CD4-positive, alpha-beta T cell treated with Interleukin-15 for 1 hour (primary cell): ENCODE data around the gene CCDC194.
"Not testable (repeated sequence)": the region's sequence is repeated elsewhere in the genome, so short reads cannot be mapped to it uniquely, and the experiment has no call there.

Experiments used
- DNase-seq: peaks from one replicate; pipeline ENCODE4 v3.0.0-alpha.2; 2020

Gene CCDC194

DNA sequence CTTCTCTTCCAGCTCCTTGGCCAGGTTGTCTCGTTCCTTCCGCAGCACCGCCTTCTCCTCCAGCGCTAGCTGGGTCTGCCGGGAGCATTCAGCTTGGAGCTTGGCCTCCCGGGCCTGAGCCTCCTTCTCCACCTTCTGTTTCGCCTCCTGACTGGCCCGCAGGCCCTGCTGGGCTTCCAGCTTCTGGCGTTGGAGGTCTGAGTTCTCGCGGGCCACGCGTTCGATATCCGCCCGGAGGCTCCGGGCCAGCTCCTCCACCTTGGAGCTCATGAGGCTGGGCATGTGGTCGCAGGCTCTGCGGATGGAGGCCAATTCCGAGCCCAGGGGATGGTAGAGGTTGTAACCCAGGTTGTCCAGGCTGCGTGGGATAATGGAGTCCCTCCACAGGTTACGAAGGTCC, 28.6 kb downstream of the CCDC194 start:
- DNase-seq: no peak

DNA sequence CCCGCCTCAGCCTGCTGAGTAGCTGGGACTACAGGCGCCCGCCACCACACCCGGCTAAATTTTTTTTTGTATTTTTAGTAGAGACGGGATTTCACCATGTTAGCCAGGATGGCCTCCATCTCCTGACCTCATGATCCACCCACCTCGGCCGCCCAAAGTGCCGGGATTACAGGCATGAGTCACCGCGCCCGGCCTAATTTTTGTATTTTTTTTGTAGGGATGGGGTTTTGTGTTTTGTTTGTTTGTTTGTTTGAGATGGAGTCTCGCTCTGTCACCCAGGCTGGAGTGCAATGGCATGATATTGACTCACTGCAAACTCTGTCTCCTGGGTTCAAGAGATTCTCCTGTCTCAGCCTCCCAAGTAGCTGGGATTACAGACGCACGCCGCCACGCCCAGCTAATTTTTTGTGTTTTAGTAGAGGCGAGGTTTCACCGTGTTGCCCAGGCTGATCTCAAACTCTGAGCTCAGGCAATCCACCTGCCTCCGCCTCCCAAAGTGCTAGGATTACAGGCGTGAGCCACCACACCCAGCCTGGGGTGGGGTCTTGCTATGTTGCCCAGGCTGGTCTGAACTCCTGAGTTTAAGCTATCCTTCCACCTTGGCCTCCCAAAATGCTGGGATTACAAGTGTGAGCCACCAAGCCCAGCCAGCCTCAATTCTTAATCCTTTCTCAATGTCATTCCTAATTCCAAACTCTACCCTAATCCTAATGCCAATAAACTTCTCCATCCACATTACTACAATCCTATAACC, 30.0 kb downstream of the CCDC194 start:
- not testable (repeated sequence) for DNase-seq

DNA sequence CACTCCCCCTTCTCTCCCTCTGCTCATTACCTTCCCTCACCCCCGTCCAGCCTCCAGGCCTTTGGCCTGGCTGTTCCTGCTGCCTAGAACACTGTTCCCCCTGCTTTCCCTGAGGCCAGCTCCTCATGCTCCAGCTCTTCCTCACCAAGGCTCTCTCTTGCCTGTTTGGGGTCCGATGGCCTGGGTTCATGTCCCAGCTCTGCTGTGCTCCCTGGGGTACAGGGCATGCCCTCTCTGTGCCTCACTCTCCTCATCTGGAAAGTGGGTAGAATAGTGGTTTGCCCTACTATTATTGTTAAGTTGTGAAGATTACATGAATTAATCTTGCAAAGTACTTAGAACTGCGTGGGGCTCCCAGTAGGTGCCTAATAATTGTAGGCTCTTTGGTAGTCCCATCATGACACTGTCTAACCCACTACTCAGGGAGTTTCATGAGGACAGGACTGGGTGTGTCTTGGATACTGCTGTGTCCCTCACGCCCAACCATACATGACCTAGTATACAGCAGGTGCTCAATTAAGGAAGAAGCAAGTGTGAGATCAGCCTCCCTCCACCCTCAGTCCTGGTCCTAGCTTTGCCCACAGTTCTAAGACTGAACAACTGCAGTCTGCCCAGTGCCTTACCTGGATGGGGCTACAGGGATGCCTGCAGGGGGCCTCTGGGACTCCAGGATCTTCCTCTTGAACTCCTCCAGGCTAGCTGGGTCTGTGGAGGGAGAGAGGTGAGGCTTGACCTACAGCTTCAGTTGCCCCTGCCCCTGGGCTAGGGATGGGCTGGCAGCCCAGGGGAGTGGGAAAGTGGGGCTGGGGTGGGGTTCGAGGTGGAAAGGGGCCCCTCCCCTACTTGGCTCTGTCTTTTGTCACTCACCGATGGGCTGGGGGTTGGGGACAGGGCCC, 33.8 kb downstream of the CCDC194 start:
- no peak for DNase-seq

GRCh38 chr19:17358395-17358794, 35.6 kb downstream of the CCDC194 start:
- DNase-seq: no peak

- no peak for DNase-seq
These were observed 36.3 kb downstream of the CCDC194 start for GRCh38 chr19:17357724-17358123.

- no peak for DNase-seq
These were observed 36.8 kb downstream of the CCDC194 start for GRCh38 chr19:17357078-17357666.

- no peak for DNase-seq
These were observed 40.6 kb downstream of the CCDC194 start for GRCh38 chr19:17353386-17353785.

DNA sequence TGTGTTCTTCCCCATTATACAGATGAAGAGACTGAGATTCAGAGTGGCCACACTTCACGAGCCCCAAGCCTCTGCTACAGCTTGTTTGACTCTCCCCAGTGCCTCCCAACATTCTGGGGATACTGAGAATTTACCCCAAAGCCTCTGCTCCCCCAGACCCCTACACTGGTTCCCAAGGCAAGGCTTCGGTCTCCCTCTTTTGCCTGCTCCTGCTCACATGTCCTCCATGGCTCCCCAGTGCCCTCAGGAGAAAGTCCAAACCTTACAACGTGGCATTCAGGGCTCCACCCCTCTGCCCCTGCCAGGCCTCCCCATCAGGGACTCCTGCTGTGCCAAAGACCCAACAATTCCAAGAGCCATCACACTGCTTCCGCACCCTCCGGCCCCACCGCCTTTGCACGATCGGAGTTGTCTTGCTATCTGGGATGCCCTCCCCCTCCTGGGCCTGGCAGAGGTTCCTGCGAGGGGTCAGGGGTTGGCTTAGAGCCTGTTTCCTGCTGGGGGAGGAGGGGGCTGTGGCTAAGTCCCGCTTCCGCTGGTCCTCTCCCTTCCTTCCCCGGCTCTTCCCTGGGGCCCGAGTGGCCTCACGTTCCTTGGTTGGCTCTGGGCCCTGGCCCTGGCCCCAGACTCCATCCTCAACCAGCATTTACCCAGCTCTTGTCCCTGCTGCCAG, 41.3 kb downstream of the CCDC194 start:
- no peak for DNase-seq

- DNase-seq: no peak
These were observed 42.1 kb downstream of the CCDC194 start for GRCh38 chr19:17351815-17352435.

DNA sequence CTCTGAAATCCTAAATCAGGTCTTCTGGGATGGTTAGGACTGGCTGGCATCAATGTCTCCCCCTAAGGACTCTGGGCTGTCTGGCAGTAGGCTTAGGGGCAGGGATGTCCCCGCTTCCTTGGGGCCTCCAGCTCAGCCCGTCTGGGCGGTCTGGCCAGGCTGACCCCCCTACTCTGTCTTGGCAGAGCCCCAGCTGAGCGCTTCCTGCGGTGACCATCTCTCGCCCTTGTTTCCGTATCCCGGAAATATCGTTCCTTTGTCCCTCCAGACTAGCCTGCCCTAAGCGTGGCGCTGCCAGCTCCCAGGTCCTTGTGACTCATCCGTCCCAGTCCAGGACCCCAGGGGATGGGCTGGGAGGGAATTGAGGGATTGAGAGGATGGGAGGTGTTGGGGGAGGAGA, 45.3 kb downstream of the CCDC194 start:
- DNase-seq: no peak

- DNase-seq: no peak
These were observed 46.1 kb downstream of the CCDC194 start for GRCh38 chr19:17347877-17348276.

DNA sequence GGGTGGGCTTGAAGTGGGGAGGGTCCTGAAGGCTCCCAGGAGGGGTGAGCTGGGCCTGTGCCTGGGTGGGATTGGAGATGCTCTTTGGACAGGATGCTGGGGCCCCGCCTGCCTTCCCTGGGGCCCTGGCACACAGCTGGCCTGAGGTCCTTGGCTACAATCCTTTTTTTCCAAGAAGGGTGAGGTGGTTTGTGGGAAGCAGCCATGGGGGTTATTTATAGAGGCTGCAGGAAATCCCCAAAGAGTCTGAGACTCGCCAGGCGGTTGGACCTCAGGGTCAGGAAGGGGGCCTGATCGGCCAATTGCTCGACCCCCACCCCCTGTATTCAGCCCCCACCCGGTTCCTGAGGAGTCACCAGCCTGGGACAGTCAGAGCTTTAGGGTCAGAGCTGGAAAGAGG, 46.6 kb downstream of the CCDC194 start:
- DNase-seq: no peak

GRCh38 chr19:17346109-17346671, 47.8 kb downstream of the CCDC194 start:
- peak; percentile 65 for DNase-seq

- DNase-seq: no peak
These were observed 52.2 kb downstream of the CCDC194 start for GRCh38 chr19:17341845-17342244.

- DNase-seq: no peak
These were observed 52.6 kb downstream of the CCDC194 start for GRCh38 chr19:17341386-17341785.

- DNase-seq: no peak
These were observed 53.1 kb downstream of the CCDC194 start for GRCh38 chr19:17340871-17341357.
